ENCODE data around the gene TTYH3.
"Not testable (repeated sequence)": the region's sequence is repeated elsewhere in the genome, so short reads cannot be mapped to it uniquely, and the experiment has no call there.

Gene TTYH3

DNA sequence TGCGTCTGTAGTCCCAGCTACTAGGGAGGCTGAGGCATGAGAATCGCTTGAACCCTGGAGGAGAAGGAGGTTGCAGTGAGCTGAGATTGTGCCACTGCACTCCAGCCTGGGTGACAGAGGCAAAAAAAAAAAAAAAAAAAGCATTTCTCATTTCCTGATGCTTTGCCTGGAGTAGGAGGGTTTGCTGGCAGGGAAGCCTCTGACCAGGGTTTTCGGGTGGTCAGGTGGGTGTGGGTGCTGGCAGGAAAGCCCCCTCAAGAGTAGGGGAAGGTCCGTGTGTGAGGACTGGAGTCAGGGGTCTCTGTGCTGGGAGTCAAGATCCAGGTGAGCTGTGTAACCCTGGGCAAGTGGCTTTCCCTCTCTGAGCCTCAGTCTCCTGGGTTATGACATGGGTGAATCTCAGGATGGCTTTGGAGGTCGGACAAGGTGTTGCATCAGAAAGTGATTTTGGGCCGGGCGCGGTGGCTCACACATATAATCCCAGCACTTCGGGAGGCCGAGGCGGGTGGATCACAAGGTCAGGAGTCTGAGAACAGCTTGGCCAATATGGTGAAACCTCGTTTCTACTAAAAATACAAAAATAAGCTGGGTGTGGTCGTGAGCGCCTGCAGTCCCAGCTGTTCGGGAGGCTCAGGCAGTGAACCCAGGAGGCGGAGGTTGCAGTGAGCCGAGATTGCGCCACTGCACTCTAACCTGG lies 59.4 kb downstream of the TTYH3 start (continued):
- TF ChIP-seq, protein P1, sequence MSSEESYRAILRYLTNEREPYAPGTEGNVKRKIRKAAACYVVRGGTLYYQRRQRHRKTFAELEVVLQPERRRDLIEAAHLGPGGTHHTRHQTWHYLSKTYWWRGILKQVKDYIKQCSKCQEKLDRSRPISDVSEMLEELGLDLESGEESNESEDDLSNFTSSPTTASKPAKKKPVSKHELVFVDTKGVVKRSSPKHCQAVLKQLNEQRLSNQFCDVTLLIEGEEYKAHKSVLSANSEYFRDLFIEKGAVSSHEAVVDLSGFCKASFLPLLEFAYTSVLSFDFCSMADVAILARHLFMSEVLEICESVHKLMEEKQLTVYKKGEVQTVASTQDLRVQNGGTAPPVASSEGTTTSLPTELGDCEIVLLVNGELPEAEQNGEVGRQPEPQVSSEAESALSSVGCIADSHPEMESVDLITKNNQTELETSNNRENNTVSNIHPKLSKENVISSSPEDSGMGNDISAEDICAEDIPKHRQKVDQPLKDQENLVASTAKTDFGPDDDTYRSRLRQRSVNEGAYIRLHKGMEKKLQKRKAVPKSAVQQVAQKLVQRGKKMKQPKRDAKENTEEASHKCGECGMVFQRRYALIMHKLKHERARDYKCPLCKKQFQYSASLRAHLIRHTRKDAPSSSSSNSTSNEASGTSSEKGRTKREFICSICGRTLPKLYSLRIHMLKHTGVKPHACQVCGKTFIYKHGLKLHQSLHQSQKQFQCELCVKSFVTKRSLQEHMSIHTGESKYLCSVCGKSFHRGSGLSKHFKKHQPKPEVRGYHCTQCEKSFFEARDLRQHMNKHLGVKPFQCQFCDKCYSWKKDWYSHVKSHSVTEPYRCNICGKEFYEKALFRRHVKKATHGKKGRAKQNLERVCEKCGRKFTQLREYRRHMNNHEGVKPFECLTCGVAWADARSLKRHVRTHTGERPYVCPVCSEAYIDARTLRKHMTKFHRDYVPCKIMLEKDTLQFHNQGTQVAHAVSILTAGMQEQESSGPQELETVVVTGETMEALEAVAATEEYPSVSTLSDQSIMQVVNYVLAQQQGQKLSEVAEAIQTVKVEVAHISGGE (tag by site-specific recombination; conservative IDR thresholded peaks at IDR 0.05; ENCODE audit: low read depth): no peak
- TF ChIP-seq, protein P2, sequence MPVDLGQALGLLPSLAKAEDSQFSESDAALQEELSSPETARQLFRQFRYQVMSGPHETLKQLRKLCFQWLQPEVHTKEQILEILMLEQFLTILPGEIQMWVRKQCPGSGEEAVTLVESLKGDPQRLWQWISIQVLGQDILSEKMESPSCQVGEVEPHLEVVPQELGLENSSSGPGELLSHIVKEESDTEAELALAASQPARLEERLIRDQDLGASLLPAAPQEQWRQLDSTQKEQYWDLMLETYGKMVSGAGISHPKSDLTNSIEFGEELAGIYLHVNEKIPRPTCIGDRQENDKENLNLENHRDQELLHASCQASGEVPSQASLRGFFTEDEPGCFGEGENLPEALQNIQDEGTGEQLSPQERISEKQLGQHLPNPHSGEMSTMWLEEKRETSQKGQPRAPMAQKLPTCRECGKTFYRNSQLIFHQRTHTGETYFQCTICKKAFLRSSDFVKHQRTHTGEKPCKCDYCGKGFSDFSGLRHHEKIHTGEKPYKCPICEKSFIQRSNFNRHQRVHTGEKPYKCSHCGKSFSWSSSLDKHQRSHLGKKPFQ (tag by site-specific recombination; IDR thresholded peaks at IDR 0.05): no peak
- TF ChIP-seq ZNF391 (tag by site-specific recombination; IDR thresholded peaks at IDR 0.05; ENCODE audit: borderline replicate concordance, low read depth): no peak
- no peak for TF ChIP-seq ZNF423 (tag by site-specific recombination; IDR thresholded peaks at IDR 0.05)
- TF ChIP-seq, protein P3, sequence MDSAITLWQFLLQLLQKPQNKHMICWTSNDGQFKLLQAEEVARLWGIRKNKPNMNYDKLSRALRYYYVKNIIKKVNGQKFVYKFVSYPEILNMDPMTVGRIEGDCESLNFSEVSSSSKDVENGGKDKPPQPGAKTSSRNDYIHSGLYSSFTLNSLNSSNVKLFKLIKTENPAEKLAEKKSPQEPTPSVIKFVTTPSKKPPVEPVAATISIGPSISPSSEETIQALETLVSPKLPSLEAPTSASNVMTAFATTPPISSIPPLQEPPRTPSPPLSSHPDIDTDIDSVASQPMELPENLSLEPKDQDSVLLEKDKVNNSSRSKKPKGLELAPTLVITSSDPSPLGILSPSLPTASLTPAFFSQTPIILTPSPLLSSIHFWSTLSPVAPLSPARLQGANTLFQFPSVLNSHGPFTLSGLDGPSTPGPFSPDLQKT (IDR thresholded peaks at IDR 0.05; ENCODE audit: borderline replicate concordance, low read depth, low read length): no peak
- no peak for TF ChIP-seq ZNF707 (tag by site-specific recombination; IDR thresholded peaks at IDR 0.05)

DNA sequence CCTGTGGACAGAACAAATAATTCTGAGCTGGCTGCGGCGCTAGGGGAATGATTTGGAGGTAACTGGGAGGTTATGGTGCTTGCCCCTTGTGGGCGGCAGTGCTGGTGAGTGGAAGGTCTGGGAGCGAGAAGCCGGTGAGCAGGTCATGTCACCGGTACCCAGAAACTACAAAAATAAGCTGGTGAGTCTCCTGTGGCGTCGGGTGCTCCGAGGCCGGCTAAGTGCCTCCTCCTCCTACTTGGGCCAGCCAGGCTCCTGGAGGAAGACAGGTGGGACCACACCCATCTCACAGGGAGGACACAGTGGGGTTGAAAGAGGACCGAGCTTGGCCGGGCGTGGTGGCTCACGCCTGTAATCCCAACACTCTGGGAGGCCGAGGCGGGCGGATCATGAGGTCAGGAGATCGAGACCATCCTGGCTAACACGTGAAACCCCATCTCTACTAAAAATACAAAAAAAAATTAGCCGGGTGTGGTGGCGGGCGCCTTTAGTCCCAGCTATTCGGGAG lies 60.2 kb downstream of the TTYH3 start:
- H3K9me3 ChIP-seq (ENCODE audit: control insufficient read depth, insufficient read depth, low read depth, low read length); H3K4me3 ChIP-seq (ENCODE audit: low read depth, low read length); H3K36me3 ChIP-seq (ENCODE audit: control insufficient read depth in 2 of 2, insufficient read depth in 1 of 2, low read length in 2 of 2); POLR2A ChIA-PET; H3K4me1 ChIP-seq (ENCODE audit: control insufficient read depth, insufficient read depth, low read length); H3K27ac ChIP-seq (ENCODE audit: extremely low read depth, low read depth, low read length): not testable (repeated sequence)
- TF ChIP-seq KLF1 (tag by site-specific recombination; IDR thresholded peaks at IDR 0.05): peak; percentile 77
- CTCF ChIA-PET: interaction anchor here (0.8 to 6.4 kb wide), 4 partner anchors 11 to 74 kb away, joined by 3 to 39 read pairs (median 4); no protein-coding TSS in a partner anchor

DNA sequence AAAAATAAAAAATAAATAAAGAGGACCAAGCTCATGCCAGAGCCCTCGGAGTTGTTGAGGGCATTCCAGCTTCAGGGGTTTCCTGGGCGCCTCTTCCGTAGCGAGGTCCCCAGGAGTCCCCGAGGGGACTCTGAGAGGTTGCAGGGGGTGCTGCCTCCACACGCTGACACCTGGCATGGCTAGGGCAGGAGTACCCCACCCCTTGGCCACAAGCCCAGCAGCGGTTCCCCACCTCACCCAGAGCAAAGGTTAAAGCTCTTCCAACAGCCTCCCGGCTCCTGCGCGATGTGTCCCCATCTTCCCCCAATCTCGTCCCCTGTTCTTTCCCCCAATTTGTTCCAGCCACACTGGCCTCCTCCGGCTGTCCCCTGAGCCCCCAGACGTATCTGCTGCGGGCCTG lies 60.8 kb downstream of the TTYH3 start:
- ChIA-PET POLR2A (no interaction called here), CTCF (interaction anchor here (1.1 to 6.4 kb wide), 3 partner anchors 12 to 17 kb away, joined by 3 to 39 read pairs (median 9); no protein-coding TSS in a partner anchor)
- no peaks in the 10 kb centered on the region for H3K4me1 ChIP-seq (ENCODE audit: control insufficient read depth, insufficient read depth, low read length)
- no peaks in the 10 kb centered on the region for H3K9me3 ChIP-seq (ENCODE audit: control insufficient read depth, insufficient read depth, low read depth, low read length)
- no peak for TF ChIP-seq ZNF530 (tag by site-specific recombination; IDR thresholded peaks at IDR 0.05; ENCODE audit: low read depth)
- TF ChIP-seq PRDM1 (tag by site-specific recombination; IDR thresholded peaks at IDR 0.05): no peak
- TF ChIP-seq, protein P4, sequence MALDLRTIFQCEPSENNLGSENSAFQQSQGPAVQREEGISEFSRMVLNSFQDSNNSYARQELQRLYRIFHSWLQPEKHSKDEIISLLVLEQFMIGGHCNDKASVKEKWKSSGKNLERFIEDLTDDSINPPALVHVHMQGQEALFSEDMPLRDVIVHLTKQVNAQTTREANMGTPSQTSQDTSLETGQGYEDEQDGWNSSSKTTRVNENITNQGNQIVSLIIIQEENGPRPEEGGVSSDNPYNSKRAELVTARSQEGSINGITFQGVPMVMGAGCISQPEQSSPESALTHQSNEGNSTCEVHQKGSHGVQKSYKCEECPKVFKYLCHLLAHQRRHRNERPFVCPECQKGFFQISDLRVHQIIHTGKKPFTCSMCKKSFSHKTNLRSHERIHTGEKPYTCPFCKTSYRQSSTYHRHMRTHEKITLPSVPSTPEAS (tag by site-specific recombination; IDR thresholded peaks at IDR 0.05): no peak
- no peak for TF ChIP-seq ZNF2 (tag by site-specific recombination; IDR thresholded peaks at IDR 0.05)
- TF ChIP-seq ZNF548 (tag by site-specific recombination; IDR thresholded peaks at IDR 0.05): no peak
- TF ChIP-seq ZNF629 (tag by site-specific recombination; IDR thresholded peaks at IDR 0.05): no peak
- TF ChIP-seq ZNF324 (tag by site-specific recombination; IDR thresholded peaks at IDR 0.05): no peak
- TF ChIP-seq ZNF707 (tag by site-specific recombination; IDR thresholded peaks at IDR 0.05): no peak
- no peak for TF ChIP-seq ZNF626 (tag by site-specific recombination; IDR thresholded peaks at IDR 0.05)
- TF ChIP-seq, protein P5, sequence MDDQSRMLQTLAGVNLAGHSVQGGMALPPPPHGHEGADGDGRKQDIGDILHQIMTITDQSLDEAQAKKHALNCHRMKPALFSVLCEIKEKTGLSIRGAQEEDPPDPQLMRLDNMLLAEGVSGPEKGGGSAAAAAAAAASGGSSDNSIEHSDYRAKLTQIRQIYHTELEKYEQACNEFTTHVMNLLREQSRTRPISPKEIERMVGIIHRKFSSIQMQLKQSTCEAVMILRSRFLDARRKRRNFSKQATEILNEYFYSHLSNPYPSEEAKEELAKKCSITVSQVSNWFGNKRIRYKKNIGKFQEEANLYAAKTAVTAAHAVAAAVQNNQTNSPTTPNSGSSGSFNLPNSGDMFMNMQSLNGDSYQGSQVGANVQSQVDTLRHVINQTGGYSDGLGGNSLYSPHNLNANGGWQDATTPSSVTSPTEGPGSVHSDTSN (CRISPR knock-in tag; IDR thresholded peaks at IDR 0.05): no peak
- TF ChIP-seq ZNF184 (tag by site-specific recombination; IDR thresholded peaks at IDR 0.05): no peak
- no peak overlapping the region for H3K4me3 ChIP-seq (ENCODE audit: low read depth, low read length)
- H3K27ac ChIP-seq (ENCODE audit: extremely low read depth, low read depth, low read length): no peak overlapping the region
- no peaks in the 10 kb centered on the region for H3K36me3 ChIP-seq (ENCODE audit: control insufficient read depth in 2 of 2, insufficient read depth in 1 of 2, low read length in 2 of 2)

Measured in HEK293 (cell line).